Measurements from ENCODE around the gene SYT2. TPM values are rescaled to one million over a fixed set of nuclear protein-coding genes. Genes with fewer than 3 reads are reported as not detected.

The SYT2 gene
- total RNA-seq, 4 donors from 2014 or later: under 0.01 to 0.38 TPM; not detected in 2

GRCh38 chr1:202577381-202577780 is 132.9 kb downstream of the SYT2 start:
- no peaks in the 10 kb centered on the region for H3K27me3 ChIP-seq
- H3K4me1 ChIP-seq: peaks cover 5 to 27% of the 10 kb centered on the region in 2 donors
- no peak for TF ChIP-seq CTCF (IDR thresholded peaks at IDR 0.05)
- no peak for TF ChIP-seq POLR2A (IDR thresholded peaks at IDR 0.05)
- H3K4me3 ChIP-seq (replicated peaks in 1 of 3): no peak overlapping the region
- intact Hi-C loops (cut with DNase I): loop anchor here (10.0 kb wide), 1 partner anchor 73 kb away; no protein-coding TSS in a partner anchor
- WGBS, 2 donors: 38 to 57% methylated on average over 2 of the region's 2 CpGs
- H3K9me3 ChIP-seq: no peaks in the 10 kb centered on the region
- H3K27ac ChIP-seq: no peak overlapping the region
- H3K36me3 ChIP-seq: peaks cover 0 to 6% of the 10 kb centered on the region in 2 donors
- no peak for DNase-seq

GRCh38 chr1:202576816-202577215 is 133.4 kb downstream of the SYT2 start:
- 88 to 94% methylated on average over 1 of the region's 1 CpG for whole genome bisulfite sequencing, 2 donors
- Histone ChIP-seq H3K9me3 (no peaks in the 10 kb centered on the region), H3K4me1 (peaks cover 5 to 27% of the 10 kb centered on the region in 2 donors), H3K27ac (peak overlapping the region in 2 of 3 donors; percentile 19 to 42), H3K4me3 (replicated peaks in 1 of 3) (no peak overlapping the region), H3K27me3 (no peaks in the 10 kb centered on the region), H3K36me3 (peaks cover 0 to 6% of the 10 kb centered on the region in 2 donors)
- intact Hi-C loops (cut with DNase I): loop anchor here (10.0 kb wide), 1 partner anchor 72 kb away; no protein-coding TSS in a partner anchor
- no peak for TF ChIP-seq POLR2A (IDR thresholded peaks at IDR 0.05)
- no peak for TF ChIP-seq CTCF (IDR thresholded peaks at IDR 0.05)
- no peak for DNase-seq

- intact Hi-C loops (cut with DNase I): loop anchor here (10.0 kb wide), 1 partner anchor 71 kb away; no protein-coding TSS in a partner anchor
- Histone ChIP-seq H3K36me3 (peaks cover 0 to 6% of the 10 kb centered on the region in 2 donors), H3K27ac (peak overlapping the region in 2 of 3 donors; percentile 19 to 42), H3K9me3 (no peaks in the 10 kb centered on the region), H3K27me3 (no peaks in the 10 kb centered on the region), H3K4me1 (peaks cover 5 to 27% of the 10 kb centered on the region in 2 donors), H3K4me3 (replicated peaks in 1 of 3) (no peak overlapping the region)
- TF ChIP-seq CTCF (IDR thresholded peaks at IDR 0.05): no peak
- 85 to 92% methylated on average over 2 of the region's 2 CpGs for WGBS, 2 donors
- no peak for DNase-seq
Measured at GRCh38 chr1:202575918-202576653, 134.2 kb downstream of the SYT2 start.

- intact Hi-C loops (cut with DNase I): loop anchor here (10.0 kb wide), 1 partner anchor 68 kb away; no protein-coding TSS in a partner anchor
Measured at GRCh38 chr1:202572867-202573266, 137.4 kb downstream of the SYT2 start.

More at GRCh38 chr1:202572867-202573266, 137.4 kb downstream of the SYT2 start:
- Histone ChIP-seq H3K27ac (no peak overlapping the region), H3K36me3 (peaks cover 0 to 6% of the 10 kb centered on the region in 2 donors), H3K9me3 (no peaks in the 10 kb centered on the region), H3K4me1 (peaks cover 5 to 38% of the 10 kb centered on the region in 2 donors), H3K4me3 (replicated peaks in 1 of 3) (no peak overlapping the region), H3K27me3 (no peaks in the 10 kb centered on the region)
- WGBS, 2 donors: 90 to 95% methylated on average over 1 of the region's 1 CpG
- DNase-seq: no peak
- TF ChIP-seq CTCF (IDR thresholded peaks at IDR 0.05) (no peak), POLR2A (IDR thresholded peaks at IDR 0.05) (no peak)

All from thyroid gland (tissue), 4 donors.